Uterus (tissue), 2 donors: ENCODE results near the gene SCAMP4.

ENCODE experiments used
- POLR2A ChIP-seq, 2 donors: fragments of 450-650 bp; IDR thresholded peaks; one replicate each; pipeline ENCODE4 v1.6.1; 2016; ENCODE audit warnings: antibody characterized with exemption in 2 of 2, mild to moderate bottlenecking in 1 of 2, moderate library complexity in 1 of 2
- TF ChIP-seq, protein P1 (sequence below), 4 experiments: fragments of 200-600 bp in 2 of 4; fragments of 450-650 bp in 2 of 4; sonication (generic) in 2 of 4; IDR thresholded peaks; one replicate each; pipeline ENCODE4 v1.5.1; 2016 to 2019; ENCODE audit warnings: antibody characterized with exemption in 4 of 4, mild to moderate bottlenecking in 2 of 4, moderate library complexity in 1 of 4

DNA sequence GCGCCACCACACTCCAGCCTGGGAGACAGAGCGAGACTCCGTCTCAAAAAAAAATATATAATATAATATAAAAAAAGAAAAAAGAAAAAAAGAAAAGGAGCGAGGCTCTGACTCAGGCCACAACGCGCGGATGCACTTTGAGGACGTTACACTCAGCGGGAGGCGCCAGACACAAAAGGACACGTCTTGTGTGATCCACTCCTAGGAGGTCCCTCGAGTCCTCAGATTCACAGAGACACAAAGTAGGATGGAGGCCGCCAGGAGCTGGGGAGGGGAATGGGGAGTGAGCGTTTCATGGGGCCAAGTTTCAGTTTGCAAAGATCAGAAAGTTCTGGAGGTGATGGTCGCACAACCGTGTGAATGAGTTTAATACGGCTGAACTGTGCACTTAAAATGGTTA is 11.4 kb upstream of the SCAMP4 start:
- TF ChIP-seq POLR2A (IDR thresholded peaks at IDR 0.05): no peak
- TF ChIP-seq, protein P1, sequence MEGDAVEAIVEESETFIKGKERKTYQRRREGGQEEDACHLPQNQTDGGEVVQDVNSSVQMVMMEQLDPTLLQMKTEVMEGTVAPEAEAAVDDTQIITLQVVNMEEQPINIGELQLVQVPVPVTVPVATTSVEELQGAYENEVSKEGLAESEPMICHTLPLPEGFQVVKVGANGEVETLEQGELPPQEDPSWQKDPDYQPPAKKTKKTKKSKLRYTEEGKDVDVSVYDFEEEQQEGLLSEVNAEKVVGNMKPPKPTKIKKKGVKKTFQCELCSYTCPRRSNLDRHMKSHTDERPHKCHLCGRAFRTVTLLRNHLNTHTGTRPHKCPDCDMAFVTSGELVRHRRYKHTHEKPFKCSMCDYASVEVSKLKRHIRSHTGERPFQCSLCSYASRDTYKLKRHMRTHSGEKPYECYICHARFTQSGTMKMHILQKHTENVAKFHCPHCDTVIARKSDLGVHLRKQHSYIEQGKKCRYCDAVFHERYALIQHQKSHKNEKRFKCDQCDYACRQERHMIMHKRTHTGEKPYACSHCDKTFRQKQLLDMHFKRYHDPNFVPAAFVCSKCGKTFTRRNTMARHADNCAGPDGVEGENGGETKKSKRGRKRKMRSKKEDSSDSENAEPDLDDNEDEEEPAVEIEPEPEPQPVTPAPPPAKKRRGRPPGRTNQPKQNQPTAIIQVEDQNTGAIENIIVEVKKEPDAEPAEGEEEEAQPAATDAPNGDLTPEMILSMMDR (IDR thresholded peaks at IDR 0.05): no peak
